ENCODE measurements around the gene FYB1.

DNA sequence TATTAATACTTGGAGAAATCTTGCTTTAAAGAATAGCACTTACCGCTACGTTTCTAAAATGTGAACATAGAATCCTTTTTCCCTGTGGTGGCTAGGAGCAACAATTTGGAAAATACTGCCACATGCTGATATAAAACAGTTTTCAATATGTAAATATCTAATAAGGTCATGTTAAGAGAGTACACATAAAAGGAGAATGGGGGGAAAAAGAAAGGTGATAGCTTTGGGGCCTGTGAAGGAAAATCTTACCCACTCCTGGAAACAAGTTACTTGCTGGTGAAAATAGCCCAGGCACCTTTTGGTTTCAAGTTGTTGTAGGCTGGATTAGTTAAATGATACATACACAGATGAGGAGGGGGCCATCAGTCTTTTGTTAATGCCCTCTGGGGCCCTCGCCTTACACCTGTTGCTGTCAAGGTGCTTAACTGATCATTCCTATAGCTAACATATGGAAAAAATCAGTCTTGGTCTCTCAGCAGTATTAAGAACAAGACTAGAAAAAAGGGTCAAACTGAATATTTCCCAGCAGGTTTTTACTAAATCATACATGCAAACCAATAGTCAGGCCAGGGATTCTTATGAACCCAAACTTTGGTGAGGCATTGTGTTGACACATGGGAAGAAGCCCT is 24.1 kb downstream of the FYB1 start:
- TF ChIP-seq, protein P1, sequence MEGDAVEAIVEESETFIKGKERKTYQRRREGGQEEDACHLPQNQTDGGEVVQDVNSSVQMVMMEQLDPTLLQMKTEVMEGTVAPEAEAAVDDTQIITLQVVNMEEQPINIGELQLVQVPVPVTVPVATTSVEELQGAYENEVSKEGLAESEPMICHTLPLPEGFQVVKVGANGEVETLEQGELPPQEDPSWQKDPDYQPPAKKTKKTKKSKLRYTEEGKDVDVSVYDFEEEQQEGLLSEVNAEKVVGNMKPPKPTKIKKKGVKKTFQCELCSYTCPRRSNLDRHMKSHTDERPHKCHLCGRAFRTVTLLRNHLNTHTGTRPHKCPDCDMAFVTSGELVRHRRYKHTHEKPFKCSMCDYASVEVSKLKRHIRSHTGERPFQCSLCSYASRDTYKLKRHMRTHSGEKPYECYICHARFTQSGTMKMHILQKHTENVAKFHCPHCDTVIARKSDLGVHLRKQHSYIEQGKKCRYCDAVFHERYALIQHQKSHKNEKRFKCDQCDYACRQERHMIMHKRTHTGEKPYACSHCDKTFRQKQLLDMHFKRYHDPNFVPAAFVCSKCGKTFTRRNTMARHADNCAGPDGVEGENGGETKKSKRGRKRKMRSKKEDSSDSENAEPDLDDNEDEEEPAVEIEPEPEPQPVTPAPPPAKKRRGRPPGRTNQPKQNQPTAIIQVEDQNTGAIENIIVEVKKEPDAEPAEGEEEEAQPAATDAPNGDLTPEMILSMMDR (conservative IDR thresholded peaks at IDR 0.05; ENCODE audit: low read depth, low read length): no peak
- TF ChIP-seq EZH2 (IDR thresholded peaks at IDR 0.05; ENCODE audit: low read length, unreplicated experiment): no peak

Measured in PC-3 (cell line).